Vagina (tissue), 2 donors: ENCODE data around the gene GVQW3.

Experiments used
- CTCF ChIP-seq, 3 experiments: fragments of 450-650 bp in 2 of 3; fragments of 200-600 bp in 1 of 3; sonication (generic) in 1 of 3; IDR thresholded peaks; one replicate each; pipeline ENCODE4 v1.5.1; 2017 to 2019; ENCODE audit warnings: antibody characterized with exemption in 3 of 3, mild to moderate bottlenecking in 2 of 3, moderate library complexity in 2 of 3
- POLR2AphosphoS5 ChIP-seq, 2 donors: sonication (generic); formaldehyde crosslinking; IDR thresholded peaks; one replicate each; pipeline ENCODE4 v1.9.0; 2017; ENCODE audit warnings: antibody characterized with exemption in 2 of 2, mild to moderate bottlenecking in 2 of 2, low read depth in 1 of 2; ENCODE audit not compliant: insufficient read depth in 1 of 2

- TF ChIP-seq CTCF (IDR thresholded peaks at IDR 0.05) (no peak), POLR2AphosphoS5 (IDR thresholded peaks at IDR 0.05; ENCODE audit: insufficient read depth in 1 of 2, low read depth in 1 of 2) (peak; percentile 45 to 59)
Observed at GRCh38 chr11:76445121-76446084, 64.3 kb downstream of the GVQW3 start.
